GM15510 (cell line): Measurements from ENCODE around the gene KIF6.

Experiments used
- POLR2A ChIP-seq: IDR thresholded peaks from 3 replicates; pipeline ENCODE4 v1.6.1; 2011; ENCODE audit warnings: borderline replicate concordance; ENCODE audit not compliant: insufficient read length; ENCODE audit errors: extremely low read depth

KIF6 gene

DNA sequence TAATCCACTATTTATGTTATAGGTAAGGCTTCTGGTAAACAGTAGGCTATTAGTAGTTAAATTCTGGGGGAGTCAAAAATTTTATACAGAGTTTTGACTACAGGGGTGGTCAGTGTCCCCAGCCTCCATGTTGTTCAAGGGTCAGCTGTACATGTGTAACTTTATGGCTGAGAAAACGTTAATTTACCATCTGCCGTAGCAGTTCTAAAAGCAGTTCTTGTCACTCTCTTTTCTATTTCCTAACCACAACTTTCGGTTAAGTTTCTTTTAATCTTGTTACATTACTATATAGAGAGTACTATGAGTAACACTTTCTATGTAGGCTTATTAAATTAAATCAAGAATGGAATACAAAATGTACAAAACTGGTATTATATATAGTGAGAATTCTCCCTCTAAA, 21.6 kb upstream of the KIF6 start:
- no peak for TF ChIP-seq POLR2A

DNA sequence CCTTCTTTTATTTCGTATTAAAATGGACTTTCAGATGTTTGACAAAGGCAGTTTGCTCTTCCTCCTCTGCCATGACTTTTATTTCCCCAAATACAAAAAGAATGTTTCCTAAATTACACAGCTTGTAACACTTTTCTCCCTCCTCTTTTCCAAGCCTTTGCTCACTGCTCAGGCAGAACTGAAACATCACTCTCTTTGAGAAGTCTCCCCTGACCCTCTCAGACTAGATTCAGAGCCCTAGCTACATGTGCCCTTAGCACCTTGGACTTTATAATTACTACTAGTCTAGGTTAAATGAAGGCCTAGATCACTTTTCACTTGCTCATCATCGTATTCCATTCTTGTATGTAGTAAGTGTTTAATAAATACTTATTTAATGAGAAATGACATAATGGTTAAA, 8.5 kb upstream of the KIF6 start:
- TF ChIP-seq POLR2A: no peak

DNA sequence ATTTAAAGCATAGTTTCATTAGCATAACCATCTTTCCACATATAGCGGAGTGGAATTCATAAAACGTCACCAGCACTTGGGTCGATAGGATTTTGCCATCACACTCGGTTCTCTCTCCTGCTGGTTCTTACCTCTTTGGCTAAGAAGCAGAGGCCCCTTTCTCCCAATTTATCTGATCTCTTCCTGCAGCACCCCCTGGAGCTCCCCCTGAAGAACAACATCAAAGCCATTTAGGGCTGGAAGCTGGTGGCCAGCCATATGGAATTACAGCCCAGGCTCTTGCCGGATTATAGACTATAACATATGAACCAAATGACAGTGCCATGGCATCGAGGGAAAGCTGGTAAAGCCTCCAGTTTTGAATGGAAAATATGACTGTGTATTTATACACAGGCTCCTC, 6.4 kb upstream of the KIF6 start:
- no peak for TF ChIP-seq POLR2A

DNA sequence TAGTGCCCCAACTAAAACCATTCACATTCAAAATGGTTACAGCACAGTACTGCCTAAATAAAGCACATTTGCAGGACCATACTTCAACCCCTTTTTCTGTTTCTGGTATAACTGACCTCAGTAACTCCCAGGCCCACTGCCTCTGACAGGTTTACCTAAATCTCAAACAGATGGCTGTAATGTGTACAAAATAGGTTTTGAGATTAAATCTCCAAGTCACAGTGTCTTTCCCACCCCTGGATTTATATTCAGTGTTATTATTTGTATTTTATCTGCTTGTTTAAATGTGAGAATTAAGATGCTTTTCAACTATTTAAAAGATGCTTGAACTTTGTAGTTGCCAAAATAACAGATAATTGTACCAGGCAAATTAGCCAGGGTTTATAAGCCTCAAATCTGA, 4.7 kb upstream of the KIF6 start:
- no peak for TF ChIP-seq POLR2A

DNA sequence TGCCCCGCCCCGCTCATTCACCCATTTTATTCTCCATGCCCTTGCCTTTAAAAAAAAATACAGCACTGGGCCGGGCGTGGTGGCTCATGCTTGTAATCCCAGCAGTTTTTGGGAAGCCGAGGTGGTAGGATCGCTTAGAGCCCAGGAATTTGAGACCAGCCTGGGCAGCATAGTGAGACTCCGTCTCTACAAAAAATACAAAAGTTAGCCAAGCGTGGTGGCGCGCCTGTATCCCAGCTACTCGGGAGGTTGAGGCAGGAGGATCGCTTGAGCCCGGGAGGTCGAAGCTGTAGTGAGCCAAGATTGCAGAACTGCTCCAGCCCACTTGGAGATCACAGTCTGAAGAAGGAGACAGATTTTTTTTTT, 407 bp upstream of the KIF6 start:
- TF ChIP-seq POLR2A: no peak

DNA sequence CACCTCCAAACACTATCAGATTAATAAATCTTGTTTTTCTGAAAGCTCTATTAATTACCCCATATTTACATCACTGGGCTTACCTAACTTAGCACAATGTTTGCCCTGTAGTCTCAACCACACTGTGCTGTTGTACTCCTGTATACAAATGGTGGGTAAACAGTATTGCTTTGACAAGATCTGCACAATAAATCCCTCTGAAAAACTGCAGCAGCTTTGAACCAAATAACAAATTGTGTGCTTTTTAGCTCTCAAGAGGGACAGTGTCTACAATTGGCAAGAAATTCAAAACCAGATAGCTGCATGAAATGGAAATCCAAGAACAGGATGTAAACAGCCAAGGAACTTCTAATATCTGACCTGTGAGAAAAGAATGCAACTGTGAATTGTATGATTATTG, 10.4 kb downstream of the KIF6 start:
- TF ChIP-seq POLR2A: no peak

DNA sequence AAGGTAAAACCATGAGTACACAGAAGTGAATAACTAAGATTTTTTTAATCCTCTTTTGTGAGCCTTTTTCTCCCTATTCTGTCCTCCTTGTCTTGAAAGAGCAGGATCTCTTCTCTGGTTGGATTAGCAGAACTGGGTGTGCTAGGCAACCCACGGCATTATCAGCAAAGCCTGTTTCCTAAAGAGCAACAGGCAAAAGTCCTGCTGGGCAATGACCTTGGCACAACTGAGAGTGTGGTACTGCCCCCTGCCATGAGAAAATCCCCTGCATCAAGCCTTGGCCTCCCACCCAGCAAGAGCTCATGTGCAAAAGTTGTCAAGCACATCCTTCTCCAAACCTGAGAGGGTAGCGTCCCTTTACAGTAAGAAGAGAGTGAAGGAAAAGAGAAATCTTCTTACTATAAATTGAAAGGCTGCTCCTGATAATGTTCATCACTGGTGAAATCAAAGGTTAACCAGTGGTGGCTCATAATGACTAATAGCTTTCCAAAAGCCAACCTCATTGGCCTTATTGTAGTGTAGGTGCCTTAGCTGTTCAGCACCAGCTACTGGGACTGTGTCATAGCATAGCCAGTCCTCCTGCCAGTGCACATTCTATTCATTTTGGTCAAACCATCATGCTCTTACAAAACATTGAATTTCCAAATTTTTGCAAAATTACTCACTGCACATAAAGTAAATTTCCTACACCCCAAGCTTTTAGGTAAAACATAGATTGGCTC, 17.1 kb downstream of the KIF6 start:
- no peak for TF ChIP-seq POLR2A

DNA sequence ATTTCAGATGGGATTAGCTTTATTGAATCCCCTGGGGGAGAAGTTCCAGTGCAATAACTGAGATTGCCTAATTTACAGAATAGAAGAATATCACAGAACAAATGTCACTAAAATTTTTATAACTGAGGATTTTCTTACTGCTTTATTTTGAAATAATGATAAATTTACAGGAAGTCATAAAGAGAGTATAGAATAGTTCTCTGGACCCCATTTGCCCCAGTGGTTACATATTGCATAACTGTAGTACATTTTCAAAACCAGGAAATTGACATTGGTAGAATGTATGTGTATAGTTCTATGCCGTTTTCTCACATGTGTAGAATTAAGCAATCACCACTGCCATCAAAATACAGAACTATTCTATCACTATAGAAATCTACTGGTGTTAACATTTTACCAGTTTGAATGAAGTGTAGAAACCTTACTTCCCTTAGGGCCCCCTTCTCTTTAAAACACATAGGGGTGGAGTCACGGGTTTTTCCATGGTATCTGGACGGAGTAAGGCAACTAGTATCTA, 18.3 kb downstream of the KIF6 start:
- no peak for TF ChIP-seq POLR2A

DNA sequence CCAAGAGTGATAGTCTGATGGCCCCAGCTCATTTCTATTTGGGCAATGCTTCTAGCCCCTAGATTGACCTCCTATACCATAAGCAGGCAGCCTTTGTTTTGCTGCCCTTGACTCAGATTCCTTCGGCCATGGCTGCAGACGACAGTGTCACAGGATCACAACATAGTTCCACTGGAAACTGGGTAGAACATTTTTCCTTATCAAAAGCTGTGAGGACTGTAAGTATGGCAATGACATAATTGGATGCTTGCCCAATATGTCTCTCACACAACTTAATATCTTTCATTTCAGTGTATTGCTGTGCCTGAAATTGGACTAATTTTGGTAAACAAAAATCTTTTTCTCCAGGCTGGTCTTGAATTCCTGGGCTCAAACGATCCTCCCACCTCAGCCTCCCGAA, 22.9 kb downstream of the KIF6 start:
- TF ChIP-seq POLR2A: no peak

DNA sequence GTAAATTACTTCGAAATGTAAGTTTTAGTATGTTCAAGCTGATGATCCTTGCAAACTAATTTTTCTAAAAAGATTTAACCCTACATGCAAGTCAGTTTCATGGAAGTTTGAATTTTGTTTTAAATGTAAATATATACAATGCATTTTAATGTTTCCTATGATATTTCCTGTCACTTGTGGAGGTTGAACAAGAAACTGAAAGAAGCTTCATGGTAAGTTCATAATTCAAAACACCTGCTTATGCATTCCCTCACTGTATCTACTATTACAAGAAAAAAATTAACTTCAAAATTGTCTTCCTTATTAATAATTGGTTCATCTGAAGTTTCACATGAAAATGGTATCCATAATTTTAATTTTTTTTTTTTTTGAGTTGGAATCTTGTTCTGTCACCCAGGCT, 24.8 kb downstream of the KIF6 start:
- no peak for TF ChIP-seq POLR2A

DNA sequence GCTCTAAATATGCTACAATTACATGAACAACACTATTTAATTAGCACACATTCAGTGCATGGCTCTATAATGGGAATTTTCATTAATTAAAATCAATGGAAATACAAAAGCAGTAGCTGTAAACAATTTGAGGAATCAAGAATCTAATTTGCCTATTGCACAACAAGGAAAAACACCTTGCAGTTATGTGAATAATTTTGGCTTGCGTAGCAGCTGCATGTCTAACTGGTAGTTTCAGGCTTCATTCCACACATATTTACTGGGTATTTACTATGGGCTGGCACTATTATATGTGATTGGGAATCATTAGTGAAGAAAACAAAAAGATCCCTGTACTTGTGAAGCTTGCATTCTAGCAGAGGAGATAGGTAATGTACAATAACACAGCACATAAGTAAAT, 26.4 kb downstream of the KIF6 start:
- TF ChIP-seq POLR2A: no peak

DNA sequence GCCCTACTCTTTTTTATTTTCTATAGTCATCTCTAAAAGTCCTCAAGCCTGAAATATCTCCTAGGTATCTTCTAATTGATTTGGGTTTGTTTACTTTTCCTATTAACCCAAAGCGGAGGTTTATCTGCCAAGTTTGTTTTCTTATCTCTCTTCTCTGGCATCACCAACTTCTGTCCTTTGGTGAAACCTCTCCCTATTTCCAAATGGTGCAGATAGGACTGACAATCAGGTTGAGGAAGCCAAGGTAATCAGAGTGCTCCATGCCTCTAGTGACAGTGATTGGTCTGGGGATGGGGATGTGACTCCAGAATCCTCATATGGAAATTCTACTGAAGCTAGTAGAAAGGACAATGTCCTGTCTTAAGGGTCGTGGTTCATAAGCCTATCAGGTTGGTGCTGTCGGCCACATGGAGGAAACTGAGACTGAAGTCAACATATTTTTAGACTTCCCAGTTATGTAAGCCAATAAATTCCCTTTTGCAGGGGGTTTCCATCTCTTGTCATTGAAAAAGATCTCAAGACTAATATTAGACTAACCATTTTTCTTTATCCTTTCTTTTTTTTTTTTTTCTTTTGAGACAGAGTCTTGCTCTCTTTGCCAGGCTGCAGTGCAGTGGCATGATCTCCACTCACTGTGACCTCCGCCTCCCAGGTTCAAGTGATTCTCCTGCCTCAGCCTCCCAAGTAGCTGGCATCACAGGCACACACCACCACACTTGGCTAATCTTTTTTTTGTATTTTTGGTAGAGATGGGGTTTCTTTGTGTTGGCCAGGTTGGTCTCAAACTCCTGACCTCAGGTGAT, 28.0 kb downstream of the KIF6 start:
- TF ChIP-seq POLR2A: no peak

DNA sequence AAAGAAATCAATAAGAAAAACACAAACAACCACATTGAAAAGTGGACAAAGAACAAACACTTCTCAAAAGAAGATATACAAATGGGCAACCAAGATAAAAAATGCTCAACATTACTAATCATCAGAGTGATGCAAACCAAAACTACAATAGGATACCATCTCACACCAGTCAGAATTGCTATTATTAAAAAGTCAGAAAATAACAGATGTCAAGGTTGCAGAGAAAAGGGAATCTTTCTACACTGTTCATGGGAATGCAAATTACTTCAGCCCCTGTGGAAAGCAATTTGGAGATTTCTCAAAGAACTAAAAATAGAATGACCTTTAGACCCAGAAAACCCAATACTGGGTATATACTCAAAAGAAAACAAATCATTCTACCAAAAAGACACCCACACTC, 29.8 kb downstream of the KIF6 start:
- no peak for TF ChIP-seq POLR2A

DNA sequence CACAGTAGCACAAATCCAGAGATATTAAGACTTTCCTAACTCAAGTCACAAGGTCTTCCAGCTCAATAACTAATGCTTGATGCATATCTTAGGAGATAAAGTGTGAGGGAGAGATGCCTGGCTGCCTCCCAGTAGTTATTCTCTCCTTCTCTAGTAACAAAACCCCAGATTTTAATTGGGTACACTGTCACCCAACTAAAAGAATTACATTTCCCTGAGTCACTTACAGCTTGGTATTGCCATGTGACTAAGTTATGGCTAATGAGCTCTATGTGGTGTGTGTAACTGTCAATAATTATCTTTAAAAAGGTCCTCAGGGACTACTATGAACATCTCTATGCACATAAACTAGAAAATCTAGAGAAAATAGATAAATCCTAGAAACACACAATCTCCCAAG, 32.0 kb downstream of the KIF6 start:
- no peak for TF ChIP-seq POLR2A

DNA sequence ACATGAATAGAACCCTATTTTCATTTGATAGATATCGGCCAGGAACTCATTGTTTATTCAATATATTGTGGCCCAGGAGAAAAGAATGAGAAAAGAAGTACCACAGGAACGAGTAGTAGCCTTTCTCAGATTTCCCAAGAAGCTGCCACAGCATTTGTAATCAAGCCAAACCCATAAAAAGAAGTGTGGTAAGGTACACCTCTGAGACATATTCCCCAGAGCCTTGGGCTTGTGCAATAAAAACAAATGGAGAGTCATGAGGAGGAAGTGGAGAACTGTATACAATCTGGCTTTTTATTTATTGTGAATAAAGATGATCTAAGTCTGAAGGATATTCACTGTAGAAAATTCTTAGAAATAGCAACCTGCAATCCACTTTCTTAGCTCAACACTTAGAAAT, 36.7 kb downstream of the KIF6 start:
- no peak for TF ChIP-seq POLR2A

DNA sequence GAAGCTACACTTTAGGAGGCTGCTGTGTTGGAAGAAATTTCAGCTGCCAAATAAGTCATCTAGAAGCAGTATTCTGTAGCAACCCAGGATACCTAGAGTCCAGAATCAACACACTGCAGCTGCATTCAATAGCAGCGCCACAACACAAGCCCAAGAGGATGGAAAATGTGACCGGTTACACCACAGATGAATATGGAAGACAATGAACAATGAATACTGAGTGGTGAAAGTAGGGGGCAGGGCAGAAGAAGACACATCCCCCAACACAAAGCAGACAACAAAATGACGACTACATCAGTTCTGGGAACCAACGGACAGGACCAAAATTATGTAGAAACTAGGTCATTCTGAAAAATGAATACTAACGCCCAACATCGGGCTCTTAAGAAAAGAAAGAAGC, 38.2 kb downstream of the KIF6 start:
- TF ChIP-seq POLR2A: no peak
